WTC11 (cell line): ENCODE measurements around the gene PROC. TPM values are rescaled to one million over a fixed set of nuclear protein-coding genes. Genes with fewer than 3 reads are reported as not detected.

Experiments
- ATAC-seq: fragments of 200-7000 bp; cut with Tn5 transposase; 2 replicates; pipeline ENCODE4 v1.10.0; 2021; ENCODE audit warnings: mild to moderate bottlenecking, moderate library complexity
- CTCF ChIA-PET: fragments of 300-600 bp; sonication (Branson Sonifier 250); formaldehyde crosslinking; loops from one replicate; lab custom pipeline; 2021; ENCODE audit warnings: antibody characterized with exemption; lab: Charles Lee
- POLR2A ChIA-PET: fragments of 350-600 bp; sonication (Branson Sonifier 250); formaldehyde crosslinking; loops from one replicate; lab custom pipeline; 2021; ENCODE audit warnings: antibody characterized with exemption; lab: Charles Lee
- DNase-seq: peaks from one replicate; pipeline ENCODE4 v3.0.0; 2021; ENCODE audit warnings: low spot score
- H3K27ac Mint-ChIP-seq: 2 replicates; pipeline ENCODE4 v1.8.0; 2021; ENCODE audit warnings: mixed read lengths
- H3K27me3 Mint-ChIP-seq: 2 replicates; pipeline ENCODE4 v1.8.0; 2021; ENCODE audit warnings: low read depth, mild to moderate bottlenecking, moderate library complexity, mixed read lengths
- H3K36me3 Mint-ChIP-seq: 2 replicates; pipeline ENCODE4 v1.8.0; 2021; ENCODE audit warnings: mixed read lengths
- H3K4me1 Mint-ChIP-seq: 2 replicates; pipeline ENCODE4 v1.8.0; 2022; ENCODE audit warnings: mixed read lengths
- H3K4me3 Mint-ChIP-seq: 2 replicates; pipeline ENCODE4 v1.8.0; 2021; ENCODE audit warnings: mild to moderate bottlenecking, moderate library complexity, mixed read lengths
- H3K9me3 Mint-ChIP-seq: 2 replicates; pipeline ENCODE4 v1.8.0; 2021; ENCODE audit warnings: mixed read lengths
- E2F5 ChIP-seq: sonication (generic); formaldehyde crosslinking; IDR thresholded peaks from 2 replicates; pipeline ENCODE4 v1.8.1; 2022; ENCODE audit warnings: mild to moderate bottlenecking, moderate library complexity, missing genetic modification reagents
- GABPB1 ChIP-seq: sonication (generic); formaldehyde crosslinking; IDR thresholded peaks from 2 replicates; pipeline ENCODE4 v1.8.1; 2023; ENCODE audit warnings: mild to moderate bottlenecking, missing genetic modification reagents
- IRF2 ChIP-seq: sonication (generic); formaldehyde crosslinking; IDR thresholded peaks from 2 replicates; pipeline ENCODE4 v1.8.0; 2022; ENCODE audit warnings: low read depth, missing genetic modification reagents, borderline replicate concordance
- JUN ChIP-seq: sonication (generic); formaldehyde crosslinking; IDR thresholded peaks from 2 replicates; pipeline ENCODE4 v1.8.0; 2023; ENCODE audit warnings: mild to moderate bottlenecking, missing genetic modification reagents
- KAT7 ChIP-seq: sonication (generic); formaldehyde crosslinking; IDR thresholded peaks from 2 replicates; pipeline ENCODE4 v1.8.1; 2023; ENCODE audit warnings: missing genetic modification reagents, mild to moderate bottlenecking, borderline replicate concordance
- NR1H2 ChIP-seq: sonication (generic); formaldehyde crosslinking; IDR thresholded peaks from 2 replicates; pipeline ENCODE4 v1.9.0; 2021; ENCODE audit warnings: mild to moderate bottlenecking, moderate library complexity, missing genetic modification reagents
- RELA ChIP-seq: sonication (generic); formaldehyde crosslinking; IDR thresholded peaks from 2 replicates; pipeline ENCODE4 v1.8.1; 2022; ENCODE audit warnings: missing genetic modification reagents, mild to moderate bottlenecking, borderline replicate concordance
- SOX15 ChIP-seq: fragments of 250-450 bp; sonication (Bioruptor Pico); IDR thresholded peaks from 2 replicates; pipeline ENCODE4 v1.9.0; 2021; ENCODE audit warnings: mild to moderate bottlenecking
- STAT6 ChIP-seq: sonication (generic); formaldehyde crosslinking; conservative IDR thresholded peaks from 2 replicates; pipeline ENCODE4 v1.8.1; 2023; ENCODE audit warnings: mild to moderate bottlenecking, low read depth, missing genetic modification reagents, moderate library complexity
- TEAD1 ChIP-seq: sonication (generic); formaldehyde crosslinking; IDR thresholded peaks from 2 replicates; pipeline ENCODE4 v1.8.0; 2022; ENCODE audit warnings: mild to moderate bottlenecking, missing genetic modification reagents
- ZSCAN18 ChIP-seq: fragments of 250-450 bp; sonication (Bioruptor Pico); IDR thresholded peaks from 2 replicates; pipeline ENCODE4 v2.1.2; 2022; ENCODE audit warnings: mild to moderate bottlenecking, moderate library complexity
- total RNA-seq: library from RNA; stranded (reverse); gene quantifications from 3 replicates; pipeline ENCODE4 v1.2.3, GENCODE V29; 2021
- TF ChIP-seq, protein P1 (sequence below): sonication (generic); formaldehyde crosslinking; IDR thresholded peaks from 2 replicates; pipeline ENCODE4 v1.8.0; 2023; ENCODE audit warnings: missing genetic modification reagents, mild to moderate bottlenecking, borderline replicate concordance
- TF ChIP-seq, protein P2 (sequence below): sonication (generic); formaldehyde crosslinking; conservative IDR thresholded peaks from 2 replicates; pipeline ENCODE4 v1.8.1; 2022; ENCODE audit warnings: mild to moderate bottlenecking, missing genetic modification reagents

Gene PROC
- total RNA-seq, 1 experiment from 2014 or later: 0.59 TPM

- TF ChIP-seq, protein P1, sequence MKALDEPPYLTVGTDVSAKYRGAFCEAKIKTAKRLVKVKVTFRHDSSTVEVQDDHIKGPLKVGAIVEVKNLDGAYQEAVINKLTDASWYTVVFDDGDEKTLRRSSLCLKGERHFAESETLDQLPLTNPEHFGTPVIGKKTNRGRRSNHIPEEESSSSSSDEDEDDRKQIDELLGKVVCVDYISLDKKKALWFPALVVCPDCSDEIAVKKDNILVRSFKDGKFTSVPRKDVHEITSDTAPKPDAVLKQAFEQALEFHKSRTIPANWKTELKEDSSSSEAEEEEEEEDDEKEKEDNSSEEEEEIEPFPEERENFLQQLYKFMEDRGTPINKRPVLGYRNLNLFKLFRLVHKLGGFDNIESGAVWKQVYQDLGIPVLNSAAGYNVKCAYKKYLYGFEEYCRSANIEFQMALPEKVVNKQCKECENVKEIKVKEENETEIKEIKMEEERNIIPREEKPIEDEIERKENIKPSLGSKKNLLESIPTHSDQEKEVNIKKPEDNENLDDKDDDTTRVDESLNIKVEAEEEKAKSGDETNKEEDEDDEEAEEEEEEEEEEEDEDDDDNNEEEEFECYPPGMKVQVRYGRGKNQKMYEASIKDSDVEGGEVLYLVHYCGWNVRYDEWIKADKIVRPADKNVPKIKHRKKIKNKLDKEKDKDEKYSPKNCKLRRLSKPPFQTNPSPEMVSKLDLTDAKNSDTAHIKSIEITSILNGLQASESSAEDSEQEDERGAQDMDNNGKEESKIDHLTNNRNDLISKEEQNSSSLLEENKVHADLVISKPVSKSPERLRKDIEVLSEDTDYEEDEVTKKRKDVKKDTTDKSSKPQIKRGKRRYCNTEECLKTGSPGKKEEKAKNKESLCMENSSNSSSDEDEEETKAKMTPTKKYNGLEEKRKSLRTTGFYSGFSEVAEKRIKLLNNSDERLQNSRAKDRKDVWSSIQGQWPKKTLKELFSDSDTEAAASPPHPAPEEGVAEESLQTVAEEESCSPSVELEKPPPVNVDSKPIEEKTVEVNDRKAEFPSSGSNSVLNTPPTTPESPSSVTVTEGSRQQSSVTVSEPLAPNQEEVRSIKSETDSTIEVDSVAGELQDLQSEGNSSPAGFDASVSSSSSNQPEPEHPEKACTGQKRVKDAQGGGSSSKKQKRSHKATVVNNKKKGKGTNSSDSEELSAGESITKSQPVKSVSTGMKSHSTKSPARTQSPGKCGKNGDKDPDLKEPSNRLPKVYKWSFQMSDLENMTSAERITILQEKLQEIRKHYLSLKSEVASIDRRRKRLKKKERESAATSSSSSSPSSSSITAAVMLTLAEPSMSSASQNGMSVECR: no peak
These were observed 18.8 kb downstream of the PROC start (continued) for GRCh38 chr2:127437056-127437455.

DNA sequence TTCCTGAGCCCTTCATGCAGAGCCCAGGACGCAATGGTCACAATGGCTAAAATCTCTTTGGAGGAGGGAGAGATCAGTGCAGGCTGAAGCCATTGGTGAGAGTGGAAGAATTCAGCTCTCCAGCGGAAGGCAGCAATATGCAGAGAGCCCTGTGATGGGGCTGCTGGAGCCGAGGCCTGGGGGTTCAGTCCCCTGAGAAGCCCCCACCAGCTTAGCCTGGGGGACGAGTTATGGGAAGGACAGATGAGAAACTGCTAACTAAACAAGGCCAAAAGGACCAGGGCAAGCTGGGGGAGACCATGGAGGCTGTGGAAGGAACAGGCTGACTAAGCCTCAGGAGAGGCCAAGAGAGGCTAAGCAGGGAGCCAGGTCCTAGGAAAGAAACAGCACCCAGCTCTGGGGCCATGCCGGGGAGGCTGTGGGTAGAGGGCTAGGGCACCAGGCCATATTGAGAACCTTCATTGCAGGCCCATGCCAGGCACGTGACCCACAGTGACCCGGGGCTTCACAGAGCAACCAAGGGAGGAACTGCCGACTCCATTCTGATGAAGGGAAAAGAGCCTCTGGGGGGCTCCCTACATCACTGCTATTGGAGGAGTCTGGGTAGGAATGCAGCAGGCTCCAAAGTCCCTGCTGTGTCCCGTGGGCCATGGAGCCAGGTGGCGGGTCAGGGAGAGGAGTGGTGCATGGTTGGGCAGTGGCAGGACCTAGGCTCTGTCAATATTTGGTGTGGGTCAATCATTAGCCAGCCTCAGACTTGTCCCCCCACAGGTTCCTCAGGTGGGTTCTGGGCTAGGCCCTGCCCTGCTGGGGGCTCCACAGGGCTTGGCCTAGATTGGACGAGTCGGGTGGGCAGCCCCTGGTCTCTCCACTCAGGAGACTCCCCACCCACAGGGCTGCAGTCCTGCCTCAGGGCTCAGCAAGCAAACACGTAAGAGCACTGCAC is 19.8 kb downstream of the PROC start:
- ATAC-seq (peak; percentile 93), DNase-seq (no peak)
- TF ChIP-seq GABPB1: peak; percentile 58; the same call in 1 of the 2 replicates
- no peak for TF ChIP-seq NR1H2 (CRISPR knock-in tag)
- Mint-ChIP-seq H3K4me3 (no peak overlapping the region), H3K27me3 (no peaks in the 10 kb centered on the region; the same call in 1 of the 2 replicates), H3K9me3 (peaks cover 27% of the 10 kb centered on the region), H3K36me3 (peaks cover 5% of the 10 kb centered on the region; the same call in 1 of the 2 replicates), H3K4me1 (no peaks in the 10 kb centered on the region), H3K27ac (no peak overlapping the region)
- ChIA-PET POLR2A (no interaction called here), CTCF (interaction anchor here (0.8 to 2.0 kb wide), 5 partner anchors 16 to 241 kb away, joined by 3 to 4 read pairs (median 3); no protein-coding TSS in a partner anchor)

- Mint-ChIP-seq H3K4me3 (no peak overlapping the region), H3K27ac (no peak overlapping the region), H3K4me1 (no peaks in the 10 kb centered on the region), H3K36me3 (peaks cover 5% of the 10 kb centered on the region; the same call in 1 of the 2 replicates), H3K9me3 (peaks cover 32% of the 10 kb centered on the region), H3K27me3 (no peaks in the 10 kb centered on the region; the same call in 1 of the 2 replicates)
- ChIA-PET CTCF (no interaction called here), POLR2A (no interaction called here)
- no peak for DNase-seq
- no peak for TF ChIP-seq IRF2
- no peak for TF ChIP-seq STAT6 (CRISPR knock-in tag)
- TF ChIP-seq KAT7 (CRISPR knock-in tag): no peak
- no peak for TF ChIP-seq RELA
- TF ChIP-seq JUN: no peak
- TF ChIP-seq E2F5: no peak
- no peak for TF ChIP-seq TEAD1 (CRISPR knock-in tag)
- no peak for TF ChIP-seq SOX15 (CRISPR knock-in tag)
- no peak for TF ChIP-seq ZSCAN18 (CRISPR knock-in tag)
- TF ChIP-seq, protein P2, sequence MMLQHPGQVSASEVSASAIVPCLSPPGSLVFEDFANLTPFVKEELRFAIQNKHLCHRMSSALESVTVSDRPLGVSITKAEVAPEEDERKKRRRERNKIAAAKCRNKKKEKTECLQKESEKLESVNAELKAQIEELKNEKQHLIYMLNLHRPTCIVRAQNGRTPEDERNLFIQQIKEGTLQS (CRISPR knock-in tag): no peak
- no peak for ATAC-seq
These were observed 21.1 kb downstream of the PROC start for GRCh38 chr2:127439343-127439742.
